Activated CD8-positive, alpha-beta T cell treated with anti-CD3 and anti-CD28 coated beads, Interleukin-2, amount 10 ng/mL, durations not matched to agents 7 days and 5 days (primary cell): ENCODE measurements around the gene ANKRD33. TPM values are rescaled to one million over a fixed set of nuclear protein-coding genes. Genes with fewer than 3 reads are reported as not detected.

Experiments used
- ATAC-seq: fragments of 150-1000 bp; cut with Tn5 transposase; one replicate; pipeline ENCODE4 v1.10.0; 2021; ENCODE audit warnings: moderate library complexity
- CTCF ChIA-PET: fragments of 350-600 bp; sonication (Branson Sonifier 250); formaldehyde crosslinking; loops from one replicate; lab custom pipeline; 2021; ENCODE audit warnings: antibody characterized with exemption; lab: Charles Lee
- POLR2A ChIA-PET: fragments of 350-600 bp; sonication (Branson Sonifier 250); formaldehyde crosslinking; loops from one replicate; lab custom pipeline; 2021; ENCODE audit warnings: antibody characterized with exemption; lab: Charles Lee
- DNase-seq: peaks from one replicate; pipeline ENCODE4 v3.0.0-alpha.2; 2020
- H3K27ac Mint-ChIP-seq: one replicate; pipeline ENCODE4 v1.8.0; 2021; ENCODE audit warnings: mild to moderate bottlenecking, mixed read lengths
- H3K27me3 Mint-ChIP-seq: one replicate; pipeline ENCODE4 v1.8.0; 2021; ENCODE audit warnings: low read depth, mixed read lengths
- H3K36me3 Mint-ChIP-seq: one replicate; pipeline ENCODE4 v1.8.0; 2021; ENCODE audit warnings: low read depth, mixed read lengths
- H3K4me1 Mint-ChIP-seq: one replicate; pipeline ENCODE4 v1.8.0; 2021; ENCODE audit warnings: low read depth, mixed read lengths
- H3K4me3 Mint-ChIP-seq: one replicate; pipeline ENCODE4 v1.8.0; 2021; ENCODE audit warnings: mild to moderate bottlenecking, mixed read lengths
- H3K9me3 Mint-ChIP-seq: one replicate; pipeline ENCODE4 v1.8.0; 2022; ENCODE audit warnings: mixed read lengths; ENCODE audit not compliant: insufficient read depth
- total RNA-seq, 2 experiments: library from RNA; stranded (reverse); gene quantifications; one replicate each; pipeline ENCODE4 v1.2.3, GENCODE V29; 2021

ANKRD33 gene
- total RNA-seq, 2 experiments from 2014 or later, result not detected

GRCh38 chr12:51915003-51915625 lies 27.2 kb downstream of the ANKRD33 start:
- no peaks in the 10 kb centered on the region for H3K27me3 Mint-ChIP-seq
- POLR2A ChIA-PET, result interaction anchor here (0.6 kb wide), 1 partner anchor 230 kb away, joined by 3 read pairs; no protein-coding TSS in a partner anchor
- CTCF ChIA-PET, result no interaction called here
- H3K36me3 Mint-ChIP-seq, result no peaks in the 10 kb centered on the region
- no peak overlapping the region for H3K27ac Mint-ChIP-seq
- no peak for ATAC-seq
- H3K9me3 Mint-ChIP-seq, result no peaks in the 10 kb centered on the region
- no peaks in the 10 kb centered on the region for H3K4me1 Mint-ChIP-seq
- H3K4me3 Mint-ChIP-seq, result no peak overlapping the region
- DNase-seq, result no peak

GRCh38 chr12:51915951-51916350 lies 28.0 kb downstream of the ANKRD33 start:
- Mint-ChIP-seq H3K4me3 (no peak overlapping the region), H3K9me3 (no peaks in the 10 kb centered on the region), H3K27me3 (no peaks in the 10 kb centered on the region), H3K36me3 (no peaks in the 10 kb centered on the region), H3K27ac (no peak overlapping the region), H3K4me1 (no peaks in the 10 kb centered on the region)
- ATAC-seq, result no peak
- ChIA-PET CTCF (no interaction called here), POLR2A (no interaction called here)
- DNase-seq, result no peak

- no peaks in the 10 kb centered on the region for H3K27me3 Mint-ChIP-seq
- no peaks in the 10 kb centered on the region for H3K9me3 Mint-ChIP-seq
- no peak for ATAC-seq
- no peaks in the 10 kb centered on the region for H3K36me3 Mint-ChIP-seq
- no peaks in the 10 kb centered on the region for H3K4me1 Mint-ChIP-seq
- ChIA-PET CTCF (interaction anchor here (0.8 kb wide), 1 partner anchor 64 kb away, joined by 4 read pairs; no protein-coding TSS in a partner anchor), POLR2A (no interaction called here)
- no peak overlapping the region for H3K4me3 Mint-ChIP-seq
- DNase-seq, result no peak
- no peak overlapping the region for H3K27ac Mint-ChIP-seq
Measured at GRCh38 chr12:51917041-51917590, 29.2 kb downstream of the ANKRD33 start.

- CTCF ChIA-PET, result no interaction called here
- DNase-seq (no peak), ATAC-seq (no peak)
- no peaks in the 10 kb centered on the region for H3K36me3 Mint-ChIP-seq
- H3K4me1 Mint-ChIP-seq, result no peaks in the 10 kb centered on the region
- H3K27ac Mint-ChIP-seq, result no peak overlapping the region
- no peak overlapping the region for H3K4me3 Mint-ChIP-seq
- H3K9me3 Mint-ChIP-seq, result no peaks in the 10 kb centered on the region
- no peaks in the 10 kb centered on the region for H3K27me3 Mint-ChIP-seq
- POLR2A ChIA-PET, result no interaction called here
Measured at GRCh38 chr12:51917746-51918453, 30.0 kb downstream of the ANKRD33 start.

- Mint-ChIP-seq H3K9me3 (no peaks in the 10 kb centered on the region), H3K4me1 (peaks cover 4% of the 10 kb centered on the region), H3K36me3 (no peaks in the 10 kb centered on the region), H3K27ac (no peak overlapping the region), H3K4me3 (no peak overlapping the region), H3K27me3 (peaks cover 4% of the 10 kb centered on the region)
- POLR2A ChIA-PET, result no interaction called here
- no peak for DNase-seq
- CTCF ChIA-PET, result no interaction called here
- ATAC-seq, result no peak
Measured at GRCh38 chr12:51920046-51920445, 32.1 kb downstream of the ANKRD33 start.

- ATAC-seq, result no peak
- no peaks in the 10 kb centered on the region for H3K9me3 Mint-ChIP-seq
- no peaks in the 10 kb centered on the region for H3K36me3 Mint-ChIP-seq
- ChIA-PET POLR2A (no interaction called here), CTCF (interaction anchor here (1.1 to 6.6 kb wide), 6 partner anchors 14 to 102 kb away, joined by 3 to 46 read pairs (median 6); partner anchors contain the start of gene ACVRL1)
- H3K27me3 Mint-ChIP-seq, result peaks cover 10% of the 10 kb centered on the region
- H3K27ac Mint-ChIP-seq, result no peak overlapping the region
- DNase-seq, result no peak
- H3K4me3 Mint-ChIP-seq, result no peak overlapping the region
- H3K4me1 Mint-ChIP-seq, result peaks cover 4% of the 10 kb centered on the region
Measured at GRCh38 chr12:51921017-51921725, 33.3 kb downstream of the ANKRD33 start.

- H3K4me3 Mint-ChIP-seq, result no peak overlapping the region
- ChIA-PET POLR2A (interaction anchor here (1.1 kb wide), 1 partner anchor 72 kb away, joined by 3 read pairs; no protein-coding TSS in a partner anchor), CTCF (interaction anchor here (0.6 to 6.6 kb wide), 17 partner anchors 10 to 207 kb away, joined by 3 to 46 read pairs (median 5); partner anchors contain the start of gene ACVRL1)
- no peaks in the 10 kb centered on the region for H3K36me3 Mint-ChIP-seq
- no peaks in the 10 kb centered on the region for H3K9me3 Mint-ChIP-seq
- no peak overlapping the region for H3K27ac Mint-ChIP-seq
- H3K4me1 Mint-ChIP-seq, result peaks cover 4% of the 10 kb centered on the region
- DNase-seq (no peak), ATAC-seq (no peak)
- peaks cover 10% of the 10 kb centered on the region for H3K27me3 Mint-ChIP-seq
Measured at GRCh38 chr12:51922146-51922545, 34.2 kb downstream of the ANKRD33 start.

- peaks cover 4% of the 10 kb centered on the region for H3K4me1 Mint-ChIP-seq
- ChIA-PET CTCF (interaction anchor here (0.6 to 6.6 kb wide), 18 partner anchors 11 to 133 kb away, joined by 3 to 46 read pairs (median 4); partner anchors contain the start of gene ACVRL1), POLR2A (interaction anchor here (1.1 kb wide), 1 partner anchor 73 kb away, joined by 3 read pairs; no protein-coding TSS in a partner anchor)
- ATAC-seq (no peak), DNase-seq (no peak)
- H3K27ac Mint-ChIP-seq, result no peak overlapping the region
- H3K9me3 Mint-ChIP-seq, result no peaks in the 10 kb centered on the region
- peaks cover 10% of the 10 kb centered on the region for H3K27me3 Mint-ChIP-seq
- H3K36me3 Mint-ChIP-seq, result no peaks in the 10 kb centered on the region
- no peak overlapping the region for H3K4me3 Mint-ChIP-seq
Measured at GRCh38 chr12:51922762-51923505, 35.0 kb downstream of the ANKRD33 start.

- H3K27ac Mint-ChIP-seq, result no peak overlapping the region
- ATAC-seq (peak; percentile 82), DNase-seq (peak; percentile 61)
- POLR2A ChIA-PET, result no interaction called here
- peaks cover 10% of the 10 kb centered on the region for H3K27me3 Mint-ChIP-seq
- H3K9me3 Mint-ChIP-seq, result no peaks in the 10 kb centered on the region
- peaks cover 4% of the 10 kb centered on the region for H3K4me1 Mint-ChIP-seq
- CTCF ChIA-PET, result interaction anchor here (0.6 to 6.6 kb wide), 11 partner anchors 12 to 99 kb away, joined by 3 to 46 read pairs (median 8); partner anchors contain the start of gene ACVRL1
- no peaks in the 10 kb centered on the region for H3K36me3 Mint-ChIP-seq
- no peak overlapping the region for H3K4me3 Mint-ChIP-seq
Measured at GRCh38 chr12:51923506-51924365, 35.8 kb downstream of the ANKRD33 start.

GRCh38 chr12:51924551-51925319 lies 36.8 kb downstream of the ANKRD33 start:
- Mint-ChIP-seq H3K4me1 (peaks cover 4% of the 10 kb centered on the region), H3K27me3 (peaks cover 12% of the 10 kb centered on the region), H3K27ac (no peak overlapping the region), H3K36me3 (no peaks in the 10 kb centered on the region), H3K9me3 (no peaks in the 10 kb centered on the region), H3K4me3 (no peak overlapping the region)
- CTCF ChIA-PET, result interaction anchor here (1.5 to 6.6 kb wide), 3 partner anchors 52 to 104 kb away, joined by 3 to 46 read pairs (median 30); no protein-coding TSS in a partner anchor
- POLR2A ChIA-PET, result no interaction called here
- ATAC-seq, result no peak
- DNase-seq, result no peak
